NCI-H2107 treated with DMSO at 0.1 percent for 48 hours (cell line): Measurements from ENCODE around the gene IFITM5.
"Not testable (repeated sequence)": the region's sequence is repeated elsewhere in the genome, so short reads cannot be mapped to it uniquely, and the experiment has no call there.

Experiments
- DNase-seq: peaks from one replicate; lab custom pipeline; 2025; ENCODE audit not compliant: unreplicated experiment; lab: John Stamatoyannopoulos, UW

Gene IFITM5

DNA sequence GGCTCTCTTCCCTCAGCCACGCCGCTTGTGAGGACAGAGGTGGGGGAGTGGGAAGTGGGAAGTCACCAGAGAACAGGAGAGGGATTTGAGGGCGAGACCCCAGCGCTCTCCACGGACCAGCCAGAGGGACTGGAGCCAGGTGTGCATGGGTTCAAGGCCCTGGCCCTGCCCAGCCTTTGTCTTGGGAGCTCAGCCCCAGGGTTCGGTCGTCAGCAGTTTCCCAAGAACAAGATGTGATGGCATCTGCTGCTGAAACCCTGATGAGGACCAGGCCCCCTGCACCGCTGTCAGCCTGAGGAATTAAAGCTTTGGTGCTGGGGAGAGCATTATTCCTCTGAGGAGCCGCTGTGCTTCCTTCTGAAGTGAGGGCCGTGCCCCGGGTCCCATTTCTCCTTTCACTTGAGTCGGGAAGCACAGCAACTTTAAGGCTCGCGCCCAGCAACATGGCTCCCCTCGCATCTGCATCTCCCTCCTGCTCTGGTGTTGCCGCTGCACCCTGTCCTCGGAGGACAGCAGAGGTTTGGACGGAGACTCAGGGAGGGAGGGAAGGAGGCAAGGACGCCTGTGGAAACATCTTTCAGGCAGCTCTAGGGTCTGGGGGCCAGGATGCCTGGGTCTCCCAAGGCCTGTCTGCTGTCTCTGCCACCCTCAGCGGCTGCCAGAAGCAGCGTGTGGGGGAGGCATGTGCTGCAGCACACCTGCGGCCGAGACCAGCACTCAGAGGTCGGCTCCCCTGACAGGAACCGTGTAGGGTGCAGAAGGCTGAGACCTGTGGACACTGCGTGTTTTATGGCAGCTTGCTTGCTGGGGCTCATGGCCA, 3.8 kb downstream of the IFITM5 start:
- no peak for DNase-seq

DNA sequence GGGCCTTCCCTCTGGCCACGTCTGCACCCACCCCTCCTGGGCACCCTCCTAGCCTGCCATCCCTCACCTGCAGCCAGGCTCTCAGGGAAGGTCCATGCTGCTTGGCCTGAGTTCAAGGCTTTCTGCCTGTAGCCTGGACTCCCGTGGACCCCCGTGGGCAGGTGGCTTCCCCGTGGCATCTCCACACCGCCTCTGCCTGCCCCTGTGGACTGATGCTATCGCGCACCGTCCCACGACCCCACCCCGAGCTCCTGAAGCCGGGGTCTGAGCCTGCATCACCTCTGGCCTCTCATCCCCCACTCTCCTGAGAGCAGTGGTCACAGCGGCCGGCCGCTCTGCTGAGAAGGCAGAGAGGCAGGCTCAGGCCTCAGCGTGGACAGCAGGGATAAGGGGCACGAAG, 4.5 kb downstream of the IFITM5 start:
- no peak for DNase-seq

GRCh38 chr11:293852-294661, 5.3 kb downstream of the IFITM5 start:
- DNase-seq: no peak

- DNase-seq: no peak
These were observed 6.0 kb downstream of the IFITM5 start for GRCh38 chr11:293271-293851.

DNA sequence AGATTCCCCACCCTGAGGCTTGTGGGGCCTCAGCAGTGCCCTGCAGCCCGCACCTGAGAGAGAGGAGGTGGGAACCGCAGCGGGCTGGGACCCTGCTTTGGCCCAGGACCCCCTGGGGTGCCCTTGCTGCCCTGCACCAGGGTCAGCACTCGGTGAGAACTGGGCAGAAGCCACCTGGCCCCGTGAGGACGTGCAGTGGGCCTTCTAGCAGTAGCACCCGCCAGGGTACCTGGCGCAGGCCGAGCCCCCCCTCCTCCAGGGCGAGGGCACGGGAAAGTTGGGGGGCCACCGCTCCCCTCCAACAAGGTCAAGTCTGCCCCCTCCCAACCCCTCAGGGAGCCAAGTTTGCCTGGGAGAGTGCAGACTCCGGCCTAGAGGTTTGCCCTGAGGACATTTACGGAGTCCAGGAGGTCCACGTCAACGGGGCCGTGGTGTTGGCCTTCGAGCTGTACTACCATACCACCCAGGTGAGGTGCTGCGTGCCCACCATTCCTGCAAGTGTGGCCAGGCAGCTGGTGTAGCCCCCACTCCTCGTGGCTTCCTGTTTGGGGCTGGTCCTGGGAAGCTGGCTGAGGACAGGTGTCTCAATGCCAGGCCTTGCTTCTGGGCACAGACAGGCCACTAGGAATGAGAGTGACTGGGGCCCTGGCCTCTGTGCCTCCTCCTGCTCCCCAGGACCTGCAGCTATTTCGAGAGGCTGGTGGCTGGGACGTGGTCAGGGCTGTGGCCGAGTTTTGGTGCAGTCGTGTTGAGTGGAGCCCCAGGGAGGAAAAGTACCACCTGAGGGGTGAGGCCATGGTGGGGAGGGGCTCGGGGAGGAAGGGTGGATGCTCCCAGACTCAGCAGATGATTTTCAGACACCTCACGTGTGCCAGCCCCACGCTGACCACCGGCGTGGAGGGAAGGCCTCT, 6.9 kb downstream of the IFITM5 start:
- DNase-seq: no peak

GRCh38 chr11:291281-292210, 7.8 kb downstream of the IFITM5 start:
- DNase-seq: no peak

DNA sequence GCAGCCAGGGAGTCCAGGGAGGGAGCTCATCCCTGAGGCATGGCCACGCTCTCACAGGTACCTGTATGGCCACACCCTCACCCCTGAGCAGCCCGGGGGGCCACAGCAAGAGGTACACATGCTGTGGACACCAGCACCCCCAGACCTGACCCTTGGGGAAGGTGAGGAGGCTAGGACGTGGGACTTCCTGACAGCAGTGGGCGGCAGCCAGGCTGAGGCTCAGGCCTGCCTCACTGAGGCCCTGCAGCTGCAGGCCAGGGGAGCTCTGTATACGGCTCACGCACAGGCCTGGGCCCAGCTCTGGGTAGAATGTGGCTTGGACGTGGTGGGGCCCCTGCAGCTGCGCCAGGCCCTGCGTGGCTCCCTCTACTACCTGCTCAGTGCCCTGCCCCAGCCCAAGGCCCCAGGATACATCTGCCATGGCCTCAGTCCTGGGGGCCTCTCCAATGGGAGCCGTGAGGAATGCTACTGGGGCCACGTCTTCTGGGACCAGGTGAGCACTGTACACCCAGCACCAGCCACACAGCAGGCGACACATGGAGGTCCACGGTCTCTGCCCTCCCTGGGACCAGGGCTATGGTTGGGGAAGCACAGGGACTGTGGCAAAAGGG, 8.6 kb downstream of the IFITM5 start:
- DNase-seq: no peak

- no peak for DNase-seq
These were observed 9.4 kb downstream of the IFITM5 start for GRCh38 chr11:289712-290620.

DNA sequence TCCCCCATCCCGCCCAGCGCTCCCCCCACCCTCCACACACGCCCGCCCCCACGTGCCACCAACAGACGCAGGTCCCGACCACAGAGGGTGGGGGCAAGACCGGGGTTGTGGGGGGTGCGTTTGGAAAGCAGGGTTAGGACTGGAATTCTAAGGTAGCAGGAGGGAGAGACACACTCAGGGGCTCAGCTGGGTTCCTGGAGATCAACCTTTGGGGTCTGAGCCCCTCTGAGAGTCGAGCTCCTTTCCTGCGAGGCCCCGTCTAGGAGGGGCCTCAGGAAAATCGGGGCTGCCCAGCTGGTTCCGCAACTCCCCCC, 10.0 kb downstream of the IFITM5 start:
- DNase-seq: no peak

DNA sequence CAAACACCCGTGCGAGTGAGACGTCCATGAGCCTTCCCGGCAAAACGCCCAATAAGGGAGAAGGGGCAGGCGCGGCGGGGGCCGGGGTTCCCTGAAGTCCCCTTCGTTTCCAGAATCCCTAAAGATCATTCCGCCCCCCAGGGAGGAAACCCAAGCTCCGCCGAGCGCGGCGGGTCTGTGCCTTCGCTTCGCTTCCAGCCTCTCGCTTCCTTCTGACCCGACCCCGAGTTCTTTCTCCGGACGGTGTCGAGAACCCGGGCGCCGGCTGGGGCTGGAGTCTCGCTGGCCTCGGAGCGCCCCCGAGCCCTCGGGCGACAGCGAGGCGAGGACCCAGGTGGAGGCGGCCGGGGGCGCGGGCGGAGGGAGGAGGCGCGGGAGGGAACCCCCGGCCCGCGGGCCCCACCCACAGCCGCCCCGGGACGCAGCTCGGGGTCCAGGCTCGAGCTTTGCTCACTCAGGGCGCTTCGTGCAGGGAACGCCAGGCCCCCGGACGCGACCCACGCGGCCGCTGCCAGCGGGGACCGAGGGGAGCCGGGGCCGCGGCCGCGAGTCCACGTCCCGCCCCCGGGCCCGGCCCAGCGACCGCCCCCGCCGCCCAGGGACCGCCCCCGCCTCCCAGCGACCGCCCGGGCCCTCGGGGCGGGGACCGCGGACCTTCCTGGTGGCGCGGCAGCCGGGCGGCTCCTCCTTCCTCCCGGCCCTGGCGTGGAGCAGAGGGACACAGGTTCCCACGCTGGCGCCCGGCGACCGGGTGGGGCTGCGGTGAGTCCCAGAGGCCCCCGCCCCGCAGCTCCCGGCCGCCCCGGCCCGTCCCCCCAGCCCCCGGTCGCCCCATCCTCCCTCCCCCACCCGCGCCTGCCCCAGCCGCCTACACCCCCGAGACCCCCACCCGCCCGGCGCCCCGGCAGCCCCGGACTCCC, 10.6 kb downstream of the IFITM5 start, which contains the start of gene PGGHG:
Gene PGGHG, plus strand, starts transcription at position 649 of the 920 bp plus-strand sequence. CDS start 691 bp downstream, outside the sequence.
- no peak for DNase-seq

DNA sequence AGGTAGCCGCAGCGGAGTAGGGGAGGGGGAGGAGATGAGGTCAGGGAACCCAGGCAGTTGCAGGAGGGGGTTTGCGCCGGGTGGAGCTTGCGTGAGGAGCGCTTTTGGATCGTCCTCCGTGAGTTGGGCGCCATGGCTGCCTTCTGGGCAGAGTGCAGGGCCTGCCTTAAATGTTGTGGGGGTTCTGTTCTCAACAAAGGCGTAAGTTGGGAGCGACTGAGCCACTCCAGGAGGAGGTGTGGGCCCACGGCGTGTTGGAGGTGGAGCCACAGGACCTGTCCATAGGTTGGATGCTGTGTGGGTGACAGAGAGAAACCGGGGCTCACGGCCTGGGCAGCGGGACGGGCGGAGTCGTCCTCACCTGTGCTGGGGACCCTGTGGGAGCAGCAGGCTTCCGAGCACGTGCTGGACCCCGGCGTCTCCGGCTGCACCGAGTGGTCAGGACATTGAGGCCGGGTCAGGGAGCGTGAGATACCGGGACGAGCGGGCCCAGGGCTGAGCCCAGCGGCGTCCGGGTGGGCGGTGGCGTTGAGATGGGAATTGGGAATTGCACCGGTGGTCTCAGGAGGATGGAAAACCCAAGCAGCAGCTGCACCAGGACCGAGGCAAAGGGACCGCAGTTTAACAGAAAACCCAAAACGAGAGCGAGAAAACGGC, 11.4 kb downstream of the IFITM5 start:
- no peak for DNase-seq

- DNase-seq: not testable (repeated sequence)
These were observed 12.1 kb downstream of the IFITM5 start for GRCh38 chr11:286977-287820.

DNA sequence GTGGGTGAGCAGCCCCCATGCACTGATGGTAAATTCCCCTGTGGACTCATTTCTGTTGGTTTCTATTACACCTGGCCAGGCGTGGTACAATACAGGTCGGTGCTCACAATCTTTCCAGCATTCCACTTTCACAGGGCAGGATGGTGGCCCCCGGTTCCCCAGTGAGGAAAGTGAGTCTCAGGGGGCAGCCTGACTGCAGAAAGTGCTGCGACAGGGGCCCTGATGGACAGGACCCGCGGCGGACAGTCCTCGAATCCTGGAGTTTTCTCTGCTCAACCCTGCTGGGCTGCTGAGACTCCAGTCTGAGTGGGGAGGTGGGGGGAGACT, 13.5 kb downstream of the IFITM5 start:
- DNase-seq: no peak

DNA sequence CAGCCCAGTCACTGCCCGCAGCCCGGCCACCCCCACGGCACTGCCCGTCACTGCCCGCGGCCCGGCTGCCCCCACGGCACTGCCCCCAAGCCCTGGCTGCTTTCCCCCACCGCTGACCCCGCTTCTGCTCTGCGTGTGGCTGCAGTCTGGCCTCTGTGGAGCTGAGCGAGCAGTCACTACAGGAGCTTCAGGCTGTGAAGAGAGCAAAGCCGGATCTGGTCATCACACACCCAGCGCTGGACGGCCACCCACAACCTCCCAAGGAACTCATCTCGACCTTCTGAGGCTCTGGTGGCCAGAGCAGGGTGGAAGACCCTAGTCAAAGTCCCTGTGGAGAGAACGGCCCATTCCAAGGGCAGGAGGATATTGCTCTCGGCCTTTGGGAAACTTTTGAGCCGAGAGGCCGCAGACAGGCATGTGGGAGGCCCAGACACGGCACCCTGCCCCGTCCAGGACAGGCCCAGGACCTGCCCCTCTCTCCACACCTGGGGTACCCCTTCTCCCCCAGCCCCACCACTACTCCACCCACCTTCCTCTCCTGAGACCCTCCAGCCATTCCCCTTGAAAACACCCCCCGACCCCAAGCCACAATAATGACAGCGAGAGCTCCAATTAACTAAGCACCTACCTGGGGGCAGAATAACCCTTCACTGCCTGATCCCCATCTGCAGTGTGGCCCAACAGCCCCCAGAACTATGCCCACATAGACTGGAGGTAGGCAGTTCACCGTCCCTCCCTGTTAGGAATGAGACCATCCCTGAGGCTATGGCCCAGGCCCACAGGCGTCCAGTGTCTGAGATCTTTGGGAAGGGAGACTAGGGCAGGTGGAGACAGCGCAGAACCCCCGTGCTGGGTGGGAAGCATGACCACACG, 14.1 kb downstream of the IFITM5 start:
- DNase-seq: no peak
